ENCODE results near the gene GARRE1.
"Not testable (repeated sequence)": the region's sequence is repeated elsewhere in the genome, so short reads cannot be mapped to it uniquely, and the experiment has no call there.

The GARRE1 gene

GRCh38 chr19:34243876-34244578, 10.3 kb upstream of the GARRE1 start:
- H3K9me3 Mint-ChIP-seq = no peaks in the 10 kb centered on the region
- no peak overlapping the region for H3K27ac Mint-ChIP-seq
- peaks cover 5% of the 10 kb centered on the region for H3K4me1 Mint-ChIP-seq
- no peak for TF ChIP-seq CTCF (IDR thresholded peaks at IDR 0.05; ENCODE audit: unreplicated experiment in 3 of 3)
- no peaks in the 10 kb centered on the region for H3K27me3 Mint-ChIP-seq (ENCODE audit: low read depth)
- no peak overlapping the region for H3K4me3 Mint-ChIP-seq
- H3K36me3 Mint-ChIP-seq (ENCODE audit: low read depth) = peaks cover 13% of the 10 kb centered on the region

- no peak overlapping the region for H3K4me3 Mint-ChIP-seq
- peaks cover 5% of the 10 kb centered on the region for H3K4me1 Mint-ChIP-seq
- no peaks in the 10 kb centered on the region for H3K27me3 Mint-ChIP-seq (ENCODE audit: low read depth)
- peaks cover 9% of the 10 kb centered on the region for H3K36me3 Mint-ChIP-seq (ENCODE audit: low read depth)
- no peak for TF ChIP-seq CTCF (IDR thresholded peaks at IDR 0.05; ENCODE audit: unreplicated experiment in 3 of 3)
- no peak overlapping the region for H3K27ac Mint-ChIP-seq
- no peaks in the 10 kb centered on the region for H3K9me3 Mint-ChIP-seq
These were observed 9.6 kb upstream of the GARRE1 start for GRCh38 chr19:34244611-34245299.

- TF ChIP-seq CTCF (IDR thresholded peaks at IDR 0.05; ENCODE audit: unreplicated experiment in 3 of 3) = no peak
- Mint-ChIP-seq H3K36me3 (ENCODE audit: low read depth) (peaks cover 3% of the 10 kb centered on the region), H3K27me3 (ENCODE audit: low read depth) (no peaks in the 10 kb centered on the region), H3K4me3 (no peak overlapping the region), H3K27ac (peak overlapping the region; percentile 80 to 84 (median 82)), H3K4me1 (peaks cover 5% of the 10 kb centered on the region), H3K9me3 (no peaks in the 10 kb centered on the region)
These were observed 8.0 kb upstream of the GARRE1 start for GRCh38 chr19:34246340-34246739.

GRCh38 chr19:34248941-34249340, 5.4 kb upstream of the GARRE1 start:
- no peak overlapping the region for H3K27ac Mint-ChIP-seq
- no peak overlapping the region for H3K4me3 Mint-ChIP-seq
- no peaks in the 10 kb centered on the region for H3K36me3 Mint-ChIP-seq (ENCODE audit: low read depth)
- no peaks in the 10 kb centered on the region for H3K9me3 Mint-ChIP-seq
- H3K4me1 Mint-ChIP-seq = peaks cover 7% of the 10 kb centered on the region
- no peak for TF ChIP-seq CTCF (IDR thresholded peaks at IDR 0.05; ENCODE audit: unreplicated experiment in 3 of 3)
- H3K27me3 Mint-ChIP-seq (ENCODE audit: low read depth) = no peaks in the 10 kb centered on the region

- not testable (repeated sequence) for H3K9me3 Mint-ChIP-seq; H3K27me3 Mint-ChIP-seq (ENCODE audit: low read depth); H3K36me3 Mint-ChIP-seq (ENCODE audit: low read depth)
- peak overlapping the region in 2 of 3 experiments; percentile 94 for H3K27ac Mint-ChIP-seq
- H3K4me3 Mint-ChIP-seq = peak overlapping the region; percentile 92 to 99 (median 95)
- H3K4me1 Mint-ChIP-seq = peaks cover 17% of the 10 kb centered on the region
These were observed 1.2 kb upstream of the GARRE1 start for GRCh38 chr19:34253167-34253566.

- Mint-ChIP-seq H3K4me1 (peaks cover 17% of the 10 kb centered on the region), H3K27ac (peak overlapping the region; percentile 81 to 94 (median 94)), H3K4me3 (peak overlapping the region; percentile 92 to 99 (median 95))
- not testable (repeated sequence) for H3K36me3 Mint-ChIP-seq (ENCODE audit: low read depth); H3K9me3 Mint-ChIP-seq; H3K27me3 Mint-ChIP-seq (ENCODE audit: low read depth)
These were observed 691 bp upstream of the GARRE1 start for GRCh38 chr19:34253681-34254045.
